ENCODE results near the gene TMEM151B.
"Not testable (repeated sequence)": the region's sequence is repeated elsewhere in the genome, so short reads cannot be mapped to it uniquely, and the experiment has no call there.

TMEM151B gene

GRCh38 chr6:44341095-44341890 is 71.0 kb downstream of the TMEM151B start:
- no peak overlapping the region for H3K4me2 ChIP-seq (ENCODE audit: low read length)
- H3K27ac ChIP-seq (ENCODE audit: low read length), result no peak overlapping the region
- H2AFZ ChIP-seq (ENCODE audit: low read depth, low read length), result no peak overlapping the region
- H3K9ac ChIP-seq (ENCODE audit: low read length), result no peak overlapping the region
- H3K36me3 ChIP-seq (replicated peaks; ENCODE audit: low read depth, low read length), result no peaks in the 10 kb centered on the region
- H3K4me3 ChIP-seq (ENCODE audit: low read length), result no peak overlapping the region
- H3K79me2 ChIP-seq (ENCODE audit: low read length), result no peaks in the 10 kb centered on the region
- peaks cover 36% of the 10 kb centered on the region for H3K27me3 ChIP-seq (ENCODE audit: low read depth, low read length)
- H3K4me1 ChIP-seq (ENCODE audit: low read length), result peaks cover 7% of the 10 kb centered on the region; the same call in 1 of the 2 replicates
- no peaks in the 10 kb centered on the region for H4K20me1 ChIP-seq (ENCODE audit: insufficient read depth, low read length)
- TF ChIP-seq EZH2phosphoT487 (IDR thresholded peaks at IDR 0.05; ENCODE audit: low read depth) (no peak), CTCF (IDR thresholded peaks at IDR 0.05; ENCODE audit: low read depth, low read length) (no peak)
- H3K9me3 ChIP-seq (ENCODE audit: insufficient read depth, low read length), result no peaks in the 10 kb centered on the region

- Histone ChIP-seq H3K4me1 (ENCODE audit: low read length) (peaks cover 7% of the 10 kb centered on the region; the same call in 1 of the 2 replicates), H3K36me3 (replicated peaks; ENCODE audit: low read depth, low read length) (no peaks in the 10 kb centered on the region), H3K4me3 (ENCODE audit: low read length) (no peak overlapping the region), H3K79me2 (ENCODE audit: low read length) (no peaks in the 10 kb centered on the region), H3K27ac (ENCODE audit: low read length) (no peak overlapping the region), H3K4me2 (ENCODE audit: low read length) (no peak overlapping the region), H3K27me3 (ENCODE audit: low read depth, low read length) (peaks cover 37% of the 10 kb centered on the region), H3K9ac (ENCODE audit: low read length) (no peak overlapping the region), H2AFZ (ENCODE audit: low read depth, low read length) (no peak overlapping the region), H4K20me1 (ENCODE audit: insufficient read depth, low read length) (no peaks in the 10 kb centered on the region), H3K9me3 (ENCODE audit: insufficient read depth, low read length) (no peaks in the 10 kb centered on the region)
- TF ChIP-seq EZH2phosphoT487 (IDR thresholded peaks at IDR 0.05; ENCODE audit: low read depth) (no peak), CTCF (IDR thresholded peaks at IDR 0.05; ENCODE audit: low read depth, low read length) (no peak)
Observed at GRCh38 chr6:44342052-44342451, 71.8 kb downstream of the TMEM151B start.

GRCh38 chr6:44342489-44342888 is 72.2 kb downstream of the TMEM151B start, which contains the start of gene SPATS1:
SPATS1 (plus strand) TSS chr6:44342650; CDS start chr6:44343096, 446 bp downstream.
- Histone ChIP-seq H3K4me3 (ENCODE audit: low read length) (0 out of 2 replicates have a peak within 1 kb of the TSS, but pooled peaks have one; percentile 21), H3K27me3 (ENCODE audit: low read depth, low read length) (peaks cover 37% of the 10 kb centered on the region), H4K20me1 (ENCODE audit: insufficient read depth, low read length) (no peaks in the 10 kb centered on the region), H3K4me2 (ENCODE audit: low read length) (peak within 1 kb of the TSS; percentile 22), H2AFZ (ENCODE audit: low read depth, low read length) (peak within 1 kb of the TSS; percentile 80; the same call in 1 of the 2 replicates), H3K9ac (ENCODE audit: low read length) (no peak within 1 kb of the TSS), H3K27ac (ENCODE audit: low read length) (no peak within 1 kb of the TSS), H3K79me2 (ENCODE audit: low read length) (no peaks in the 10 kb centered on the region), H3K9me3 (ENCODE audit: insufficient read depth, low read length) (no peaks in the 10 kb centered on the region), H3K4me1 (ENCODE audit: low read length) (peaks cover 7% of the 10 kb centered on the region; the same call in 1 of the 2 replicates), H3K36me3 (replicated peaks; ENCODE audit: low read depth, low read length) (no peaks in the 10 kb centered on the region)
- TF ChIP-seq CTCF (IDR thresholded peaks at IDR 0.05; ENCODE audit: low read depth, low read length) (no peak), EZH2phosphoT487 (IDR thresholded peaks at IDR 0.05; ENCODE audit: low read depth) (no peak)

GRCh38 chr6:44346818-44347217 is 76.6 kb downstream of the TMEM151B start:
- not testable (repeated sequence) for H3K4me2 ChIP-seq (ENCODE audit: low read length); H3K9me3 ChIP-seq (ENCODE audit: insufficient read depth, low read length); H2AFZ ChIP-seq (ENCODE audit: low read depth, low read length); H4K20me1 ChIP-seq (ENCODE audit: insufficient read depth, low read length); H3K79me2 ChIP-seq (ENCODE audit: low read length); H3K36me3 ChIP-seq (replicated peaks; ENCODE audit: low read depth, low read length); H3K4me1 ChIP-seq (ENCODE audit: low read length); H3K27ac ChIP-seq (ENCODE audit: low read length); H3K9ac ChIP-seq (ENCODE audit: low read length); H3K4me3 ChIP-seq (ENCODE audit: low read length)
- peaks cover 33% of the 10 kb centered on the region for H3K27me3 ChIP-seq (ENCODE audit: low read depth, low read length)

All from OCI-LY3 (cell line).